ENCODE measurements around the gene RXRA.

RXRA gene

GRCh38 chr9:134335061-134335460, 8.8 kb downstream of the RXRA start:
- no peak overlapping the region for H3K4me3 ChIP-seq (ENCODE audit: control insufficient read depth, low read depth, low read length)

GRCh38 chr9:134335486-134336220, 9.4 kb downstream of the RXRA start:
- H3K4me3 ChIP-seq (ENCODE audit: control insufficient read depth, low read depth, low read length): no peak overlapping the region
- TF ChIP-seq CTCF (conservative IDR thresholded peaks at IDR 0.05; ENCODE audit: control insufficient read depth, insufficient read depth, low read depth, low read length): no peak
- DNase-seq (ENCODE audit: low read depth): no peak

More at GRCh38 chr9:134335061-134335460, 8.8 kb downstream of the RXRA start:
- no peak for TF ChIP-seq CTCF (conservative IDR thresholded peaks at IDR 0.05; ENCODE audit: control insufficient read depth, insufficient read depth, low read depth, low read length)
- DNase-seq (ENCODE audit: low read depth): peak; percentile 50

DNA sequence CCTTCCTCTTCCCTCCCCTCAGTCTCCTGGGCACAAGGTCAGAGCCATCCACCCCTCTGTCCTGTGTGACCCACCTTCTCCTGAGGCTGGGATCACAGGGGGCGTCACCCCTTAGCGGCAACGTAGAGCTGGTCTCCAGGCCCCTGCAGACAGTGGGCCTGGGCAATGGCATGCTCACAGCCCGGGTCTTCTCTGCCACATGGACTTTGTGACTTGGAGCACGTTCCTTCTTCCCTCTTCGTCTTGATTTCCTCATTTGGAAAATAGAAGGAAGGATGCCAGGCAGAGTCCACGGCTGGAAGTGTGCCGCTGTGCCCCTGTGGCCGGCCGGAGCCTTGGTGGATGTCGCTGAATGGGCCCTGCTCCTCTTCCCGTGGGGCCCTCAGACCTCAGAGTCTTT, 10.0 kb downstream of the RXRA start:
- TF ChIP-seq CTCF (conservative IDR thresholded peaks at IDR 0.05; ENCODE audit: control insufficient read depth, insufficient read depth, low read depth, low read length): no peak
- H3K4me3 ChIP-seq (ENCODE audit: control insufficient read depth, low read depth, low read length): no peak overlapping the region
- no peak for DNase-seq (ENCODE audit: low read depth)

DNA sequence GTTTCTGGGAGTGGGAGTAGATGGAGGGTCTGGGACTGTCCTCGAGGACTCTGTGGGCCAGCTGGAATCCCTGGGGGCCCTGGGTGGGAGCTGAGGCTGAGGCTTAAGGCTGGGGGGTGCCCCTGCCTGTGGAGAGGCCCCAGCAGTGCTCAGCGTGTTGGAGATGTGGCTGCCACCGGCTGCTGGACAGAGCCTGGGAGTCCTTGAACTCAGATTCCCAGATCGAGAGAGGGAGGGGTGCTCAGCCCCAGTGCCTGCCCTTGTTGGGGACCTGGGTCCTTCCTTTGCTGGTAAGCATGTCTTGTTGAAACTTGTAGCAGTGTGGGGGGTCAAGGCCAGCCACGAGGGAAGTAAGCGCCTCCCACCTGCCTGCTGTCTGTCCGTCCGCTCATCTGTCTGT, 10.7 kb downstream of the RXRA start:
- H3K4me3 ChIP-seq (ENCODE audit: control insufficient read depth, low read depth, low read length): no peak overlapping the region
- no peak for TF ChIP-seq CTCF (conservative IDR thresholded peaks at IDR 0.05; ENCODE audit: control insufficient read depth, insufficient read depth, low read depth, low read length)
- no peak for DNase-seq (ENCODE audit: low read depth)

DNA sequence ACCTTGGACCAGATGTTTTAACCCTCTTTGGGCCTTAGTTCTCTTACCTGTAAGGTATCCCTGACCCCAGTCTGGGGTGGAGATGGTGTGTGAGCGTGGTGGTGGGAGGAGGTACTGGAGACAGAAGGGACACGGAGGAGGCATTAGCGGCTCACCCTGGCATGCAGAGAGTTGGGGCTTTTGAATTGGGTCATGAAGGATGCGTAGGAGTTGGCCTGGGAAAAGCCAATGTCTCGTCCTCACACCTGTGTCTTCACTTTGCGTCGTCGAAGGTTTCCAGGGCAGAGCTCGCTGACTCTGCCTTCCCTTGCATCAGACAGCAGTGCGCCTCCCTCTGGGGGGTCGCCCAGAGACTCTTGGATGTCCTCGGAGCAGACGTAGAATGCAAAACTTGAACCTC, 11.2 kb downstream of the RXRA start:
- no peak for DNase-seq (ENCODE audit: low read depth)
- TF ChIP-seq CTCF (conservative IDR thresholded peaks at IDR 0.05; ENCODE audit: control insufficient read depth, insufficient read depth, low read depth, low read length): no peak
- no peak overlapping the region for H3K4me3 ChIP-seq (ENCODE audit: control insufficient read depth, low read depth, low read length)

GRCh38 chr9:134338394-134339182, 12.3 kb downstream of the RXRA start:
- no peak for TF ChIP-seq CTCF (conservative IDR thresholded peaks at IDR 0.05; ENCODE audit: control insufficient read depth, insufficient read depth, low read depth, low read length)
- H3K4me3 ChIP-seq (ENCODE audit: control insufficient read depth, low read depth, low read length): no peak overlapping the region
- no peak for DNase-seq (ENCODE audit: low read depth)
